B cell (primary cell): ENCODE results near the gene ESYT2.

Experiments used
- EZH2 ChIP-seq: IDR thresholded peaks from 2 replicates; pipeline ENCODE4 v1.6.1; 2012; ENCODE audit warnings: borderline replicate concordance, low read depth, mild to moderate bottlenecking, moderate library complexity, low read length; ENCODE audit not compliant: insufficient read depth, poor library complexity, severe bottlenecking
- TF ChIP-seq, protein P1 (sequence below): fragments of 200-600 bp; IDR thresholded peaks from one replicate; pipeline ENCODE4 v1.8.0; 2022; ENCODE audit warnings: antibody characterized with exemption, mild to moderate bottlenecking

DNA sequence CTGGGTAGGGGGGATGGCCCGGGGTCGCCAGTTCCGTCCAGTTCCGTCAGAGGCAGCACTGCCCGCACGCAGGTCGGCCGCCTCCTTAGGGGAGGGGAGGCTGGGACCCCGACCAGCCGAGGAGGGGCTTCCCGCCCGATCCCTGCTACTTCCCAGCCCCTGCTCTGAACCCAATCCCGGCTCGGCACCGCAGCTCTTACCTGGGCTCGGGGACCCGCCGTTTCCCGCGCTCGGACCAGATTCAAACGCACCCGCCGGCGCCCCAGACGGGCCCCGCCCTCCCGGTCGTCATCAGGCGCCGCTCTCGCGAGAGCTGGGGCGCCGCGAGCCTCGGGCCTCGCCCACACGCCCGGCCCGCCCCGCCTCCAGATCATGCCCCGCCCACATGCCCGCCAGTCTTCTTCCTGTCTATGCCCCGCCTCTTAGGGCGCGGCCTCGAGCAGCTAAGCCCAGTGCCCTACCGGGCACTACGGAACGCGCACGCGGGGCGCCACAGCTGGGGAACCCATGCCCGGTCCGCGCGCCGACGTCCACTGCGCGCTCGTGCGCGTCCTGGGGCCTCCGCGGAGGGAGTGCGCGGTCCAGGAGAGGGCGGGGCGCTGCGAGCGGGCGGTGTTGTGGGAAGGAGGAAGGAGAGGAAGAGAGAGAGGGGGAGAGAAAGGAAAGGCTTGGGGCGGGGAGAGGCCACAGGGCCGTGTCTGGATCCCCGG lies 124.6 kb downstream of the ESYT2 start, which contains the start of gene NCAPG2:
- TF ChIP-seq, protein P1, sequence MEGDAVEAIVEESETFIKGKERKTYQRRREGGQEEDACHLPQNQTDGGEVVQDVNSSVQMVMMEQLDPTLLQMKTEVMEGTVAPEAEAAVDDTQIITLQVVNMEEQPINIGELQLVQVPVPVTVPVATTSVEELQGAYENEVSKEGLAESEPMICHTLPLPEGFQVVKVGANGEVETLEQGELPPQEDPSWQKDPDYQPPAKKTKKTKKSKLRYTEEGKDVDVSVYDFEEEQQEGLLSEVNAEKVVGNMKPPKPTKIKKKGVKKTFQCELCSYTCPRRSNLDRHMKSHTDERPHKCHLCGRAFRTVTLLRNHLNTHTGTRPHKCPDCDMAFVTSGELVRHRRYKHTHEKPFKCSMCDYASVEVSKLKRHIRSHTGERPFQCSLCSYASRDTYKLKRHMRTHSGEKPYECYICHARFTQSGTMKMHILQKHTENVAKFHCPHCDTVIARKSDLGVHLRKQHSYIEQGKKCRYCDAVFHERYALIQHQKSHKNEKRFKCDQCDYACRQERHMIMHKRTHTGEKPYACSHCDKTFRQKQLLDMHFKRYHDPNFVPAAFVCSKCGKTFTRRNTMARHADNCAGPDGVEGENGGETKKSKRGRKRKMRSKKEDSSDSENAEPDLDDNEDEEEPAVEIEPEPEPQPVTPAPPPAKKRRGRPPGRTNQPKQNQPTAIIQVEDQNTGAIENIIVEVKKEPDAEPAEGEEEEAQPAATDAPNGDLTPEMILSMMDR: peak; percentile 28
- TF ChIP-seq EZH2: no peak
